Measurements from ENCODE around the gene TMEM115. TPM values are rescaled to one million over a fixed set of nuclear protein-coding genes. Genes with fewer than 3 reads are reported as not detected.
A peak's percentile ranks its signal among the peaks of the same experiment; 100 is the strongest.

TMEM115 gene
- total and polyA plus RNA-seq, 2 donors (not counting 3 experiments of a cell fraction or from before 2014, with no cell fraction given) = 44.7 to 65.5 TPM

DNA sequence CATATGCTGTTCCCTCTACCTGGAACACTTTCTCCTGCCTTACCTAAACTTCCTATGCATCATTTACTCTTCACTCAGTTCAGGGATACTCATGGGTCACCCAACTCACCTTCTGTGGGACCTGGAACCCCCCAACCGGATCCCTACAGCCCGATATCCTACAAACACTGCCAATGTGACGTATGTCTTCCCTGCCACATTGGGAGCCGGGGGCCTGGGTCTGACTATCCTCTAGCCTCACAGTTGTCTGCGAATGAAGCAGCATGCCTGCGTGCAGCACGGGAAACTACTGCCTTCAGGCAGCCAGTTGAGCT is 9.2 kb downstream of the TMEM115 start:
- no peak for DNase-seq (ENCODE audit: low read depth, low spot score)
- POLR2A ChIA-PET = interaction anchor here (0.9 kb wide), 1 partner anchor 174 kb away, joined by 3 read pairs; no protein-coding TSS in a partner anchor
- intact Hi-C loops (cut with micrococcal nuclease) = no loop called here
- peak overlapping the region; percentile 33 for H2AFZ ChIP-seq (ENCODE audit: low read depth, low read length)
- H3K4me1 ChIP-seq (ENCODE audit: control insufficient read depth, extremely low read depth, insufficient read depth, low read length) = peaks cover 20% of the 10 kb centered on the region
- FAIRE-seq = no peak
- H4K20me1 ChIP-seq (replicated peaks; ENCODE audit: control insufficient read depth, extremely low read depth, insufficient read depth, low read length) = no peaks in the 10 kb centered on the region
- CTCF ChIA-PET = interaction anchor here (1.1 to 7.7 kb wide), 8 partner anchors 10 to 262 kb away, joined by 3 to 165 read pairs (median 5); partner anchors contain the start of gene TMEM115
- no TSS peak for BruUV-seq (replicated peaks)
- no peak overlapping the region for H3K27ac ChIP-seq (ENCODE audit: insufficient read depth, low read depth, low read length)
- H3K27me3 ChIP-seq (ENCODE audit: control insufficient read depth in 2 of 2, insufficient read depth in 2 of 2, low read length in 2 of 2) = no peaks in the 10 kb centered on the region
- no peaks in the 10 kb centered on the region for H3K9me1 ChIP-seq (replicated peaks; ENCODE audit: control insufficient read depth, extremely low read depth, insufficient read depth, low read length)
- peaks cover 8 to 26% of the 10 kb centered on the region in 2 experiments for H3K36me3 ChIP-seq (ENCODE audit: control insufficient read depth in 2 of 2, extremely low read depth in 1 of 2, insufficient read depth in 2 of 2, low read length in 2 of 2)
- H3K79me2 ChIP-seq (ENCODE audit: control insufficient read depth, insufficient read depth, low read length) = peaks cover 3% of the 10 kb centered on the region
- peak overlapping the region; percentile 19 to 77 (median 40) for H3K4me3 ChIP-seq (replicated peaks in 1 of 3; ENCODE audit: insufficient read depth in 1 of 3, low read depth in 1 of 3, low read length in 3 of 3)
- TF ChIP-seq MYC (IDR thresholded peaks at IDR 0.05; ENCODE audit: low read depth, low read length) = no peak
- TF ChIP-seq, protein P1, sequence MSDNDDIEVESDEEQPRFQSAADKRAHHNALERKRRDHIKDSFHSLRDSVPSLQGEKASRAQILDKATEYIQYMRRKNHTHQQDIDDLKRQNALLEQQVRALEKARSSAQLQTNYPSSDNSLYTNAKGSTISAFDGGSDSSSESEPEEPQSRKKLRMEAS (IDR thresholded peaks at IDR 0.05; ENCODE audit: insufficient read depth, insufficient read length) = no peak
- TF ChIP-seq FOS (IDR thresholded peaks at IDR 0.05; ENCODE audit: borderline replicate concordance, insufficient read depth, low read length) = no peak
- TF ChIP-seq POLR2AphosphoS5 (IDR thresholded peaks at IDR 0.05; ENCODE audit: insufficient read depth, low read depth, low read length) = no peak
- no peak for TF ChIP-seq GATA2 (IDR thresholded peaks at IDR 0.05; ENCODE audit: insufficient read depth, insufficient read length, low read depth, low read length)
- TF ChIP-seq EZH2 (IDR thresholded peaks at IDR 0.05; ENCODE audit: borderline replicate concordance, low read depth, low read length, severe bottlenecking) = no peak
- TF ChIP-seq POLR2A (IDR thresholded peaks at IDR 0.05; ENCODE audit: low read depth, low read length) = no peak
- no peak for TF ChIP-seq JUN (IDR thresholded peaks at IDR 0.05; ENCODE audit: borderline replicate concordance, insufficient read depth, insufficient read length, low read depth)
- TF ChIP-seq, protein P2, sequence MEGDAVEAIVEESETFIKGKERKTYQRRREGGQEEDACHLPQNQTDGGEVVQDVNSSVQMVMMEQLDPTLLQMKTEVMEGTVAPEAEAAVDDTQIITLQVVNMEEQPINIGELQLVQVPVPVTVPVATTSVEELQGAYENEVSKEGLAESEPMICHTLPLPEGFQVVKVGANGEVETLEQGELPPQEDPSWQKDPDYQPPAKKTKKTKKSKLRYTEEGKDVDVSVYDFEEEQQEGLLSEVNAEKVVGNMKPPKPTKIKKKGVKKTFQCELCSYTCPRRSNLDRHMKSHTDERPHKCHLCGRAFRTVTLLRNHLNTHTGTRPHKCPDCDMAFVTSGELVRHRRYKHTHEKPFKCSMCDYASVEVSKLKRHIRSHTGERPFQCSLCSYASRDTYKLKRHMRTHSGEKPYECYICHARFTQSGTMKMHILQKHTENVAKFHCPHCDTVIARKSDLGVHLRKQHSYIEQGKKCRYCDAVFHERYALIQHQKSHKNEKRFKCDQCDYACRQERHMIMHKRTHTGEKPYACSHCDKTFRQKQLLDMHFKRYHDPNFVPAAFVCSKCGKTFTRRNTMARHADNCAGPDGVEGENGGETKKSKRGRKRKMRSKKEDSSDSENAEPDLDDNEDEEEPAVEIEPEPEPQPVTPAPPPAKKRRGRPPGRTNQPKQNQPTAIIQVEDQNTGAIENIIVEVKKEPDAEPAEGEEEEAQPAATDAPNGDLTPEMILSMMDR (IDR thresholded peaks at IDR 0.05; ENCODE audit: extremely low read depth in 1 of 2, insufficient read depth in 1 of 2, low read depth in 1 of 2, low read length in 2 of 2) = no peak
- peak overlapping the region; percentile 33 for H3K9ac ChIP-seq (replicated peaks; ENCODE audit: extremely low read depth, insufficient read depth, low read length)
- dilution Hi-C loops (cut with MboI; ENCODE audit: extremely low pct_ligation_motif_present, low sequenced_read_pairs) = no loop called here
- H3K9me3 ChIP-seq (replicated peaks; ENCODE audit: control insufficient read depth, insufficient read depth, low read length) = no peaks in the 10 kb centered on the region
- peak overlapping the region; percentile 67 for H3K4me2 ChIP-seq (ENCODE audit: insufficient read depth, low read length)
